Measurements from ENCODE around the gene CRHBP. TPM values are rescaled to one million over a fixed set of nuclear protein-coding genes. Genes with fewer than 3 reads are reported as not detected.

The CRHBP gene
- total and polyA plus RNA-seq, 4 donors: 37.3 to 159 (median 91.8) TPM

DNA sequence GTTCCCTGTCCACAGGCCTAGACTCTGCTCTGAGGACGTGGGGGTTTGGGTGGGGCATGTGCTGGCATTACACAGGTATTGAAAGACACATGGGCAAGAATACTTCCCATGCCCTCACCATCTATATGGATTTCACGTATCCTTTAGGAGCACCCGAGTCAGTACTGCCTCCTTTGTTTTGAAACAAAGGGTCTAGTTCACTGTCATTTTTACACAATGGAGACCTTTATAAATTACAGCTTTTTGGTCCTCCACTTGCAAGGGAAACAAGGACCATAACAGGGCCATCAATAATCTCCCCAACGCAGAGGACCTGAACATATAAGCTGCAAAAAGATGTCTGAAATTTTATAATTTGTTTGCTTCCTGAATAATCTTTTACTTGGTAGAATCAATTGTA, 24.9 kb upstream of the CRHBP start (continued):
- TF ChIP-seq ATF3 (IDR thresholded peaks at IDR 0.05) (no peak), GABPA (IDR thresholded peaks at IDR 0.05 in 1 of 2, conservative IDR thresholded peaks at IDR 0.05 in 1 of 2) (no peak), RAD21 (IDR thresholded peaks at IDR 0.05) (no peak)

- 84% methylated on average over 4 of the region's 4 CpGs for WGBS
- H3K36me3 ChIP-seq (ENCODE audit: control insufficient read depth in 4 of 4, insufficient read depth in 3 of 4, low read depth in 1 of 4, low read length in 3 of 4): no peaks in the 10 kb centered on the region
- peaks cover 0 to 2% (median 0%) of the 10 kb centered on the region in 4 donors for H3K9me3 ChIP-seq (ENCODE audit: control insufficient read depth in 4 of 4, low read length in 3 of 4)
- peaks cover 0 to 2% (median 0%) of the 10 kb centered on the region in 4 donors for H3K27me3 ChIP-seq (ENCODE audit: control insufficient read depth in 4 of 4, insufficient read depth in 4 of 4, low read length in 3 of 4)
- H3K4me3 ChIP-seq (ENCODE audit: low read depth in 1 of 3, low read length in 3 of 3): no peak overlapping the region
- no peak overlapping the region for H3K27ac ChIP-seq (ENCODE audit: low read depth in 1 of 2, low read length in 2 of 2)
- no peak for DNase-seq (ENCODE audit: low spot score)
- no peak overlapping the region for H3K9ac ChIP-seq (ENCODE audit: low read depth in 1 of 2, low read length in 2 of 2)
- no peaks in the 10 kb centered on the region for H3K4me1 ChIP-seq (ENCODE audit: control insufficient read depth in 4 of 4, insufficient read depth in 4 of 4, low read length in 3 of 4)
- no peak for TF ChIP-seq RAD21 (IDR thresholded peaks at IDR 0.05)
- no peak for TF ChIP-seq FOXA1 (IDR thresholded peaks at IDR 0.05)
- TF ChIP-seq JUND (IDR thresholded peaks at IDR 0.05): no peak
- no peak for TF ChIP-seq SP1 (IDR thresholded peaks at IDR 0.05)
- no peak for TF ChIP-seq ATF3 (IDR thresholded peaks at IDR 0.05)
- no peak for TF ChIP-seq RXRA (IDR thresholded peaks at IDR 0.05)
These were observed 22.8 kb upstream of the CRHBP start for GRCh38 chr5:76930083-76930482.

GRCh38 chr5:76938177-76938576, 14.7 kb upstream of the CRHBP start:
- no peak for TF ChIP-seq FOXA2 (IDR thresholded peaks at IDR 0.05)
- no peak for TF ChIP-seq NR2F2 (IDR thresholded peaks at IDR 0.05)
- no peak for TF ChIP-seq REST (IDR thresholded peaks at IDR 0.05)
- TF ChIP-seq, protein P1, sequence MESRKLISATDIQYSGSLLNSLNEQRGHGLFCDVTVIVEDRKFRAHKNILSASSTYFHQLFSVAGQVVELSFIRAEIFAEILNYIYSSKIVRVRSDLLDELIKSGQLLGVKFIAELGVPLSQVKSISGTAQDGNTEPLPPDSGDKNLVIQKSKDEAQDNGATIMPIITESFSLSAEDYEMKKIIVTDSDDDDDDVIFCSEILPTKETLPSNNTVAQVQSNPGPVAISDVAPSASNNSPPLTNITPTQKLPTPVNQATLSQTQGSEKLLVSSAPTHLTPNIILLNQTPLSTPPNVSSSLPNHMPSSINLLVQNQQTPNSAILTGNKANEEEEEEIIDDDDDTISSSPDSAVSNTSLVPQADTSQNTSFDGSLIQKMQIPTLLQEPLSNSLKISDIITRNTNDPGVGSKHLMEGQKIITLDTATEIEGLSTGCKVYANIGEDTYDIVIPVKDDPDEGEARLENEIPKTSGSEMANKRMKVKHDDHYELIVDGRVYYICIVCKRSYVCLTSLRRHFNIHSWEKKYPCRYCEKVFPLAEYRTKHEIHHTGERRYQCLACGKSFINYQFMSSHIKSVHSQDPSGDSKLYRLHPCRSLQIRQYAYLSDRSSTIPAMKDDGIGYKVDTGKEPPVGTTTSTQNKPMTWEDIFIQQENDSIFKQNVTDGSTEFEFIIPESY (IDR thresholded peaks at IDR 0.05): no peak
- no peak for TF ChIP-seq GABPA (IDR thresholded peaks at IDR 0.05 in 1 of 2, conservative IDR thresholded peaks at IDR 0.05 in 1 of 2)
- TF ChIP-seq MAX (IDR thresholded peaks at IDR 0.05): no peak
- no peak for TF ChIP-seq HNF4A (conservative IDR thresholded peaks at IDR 0.05)
- no peak for TF ChIP-seq ATF3 (IDR thresholded peaks at IDR 0.05)
- TF ChIP-seq EGR1 (IDR thresholded peaks at IDR 0.05; ENCODE audit: low read depth in 2 of 2): no peak
- no peak for TF ChIP-seq JUND (IDR thresholded peaks at IDR 0.05)
- no peak for TF ChIP-seq FOXA1 (IDR thresholded peaks at IDR 0.05)
- TF ChIP-seq TAF1 (conservative IDR thresholded peaks at IDR 0.05): no peak
- no peak for TF ChIP-seq HNF4G (IDR thresholded peaks at IDR 0.05)
- no peak for TF ChIP-seq RXRA (IDR thresholded peaks at IDR 0.05)
- no peak for TF ChIP-seq YY1 (IDR thresholded peaks at IDR 0.05)
- TF ChIP-seq RAD21 (IDR thresholded peaks at IDR 0.05): no peak
- TF ChIP-seq SP1 (IDR thresholded peaks at IDR 0.05): no peak
- TF ChIP-seq, protein P2, sequence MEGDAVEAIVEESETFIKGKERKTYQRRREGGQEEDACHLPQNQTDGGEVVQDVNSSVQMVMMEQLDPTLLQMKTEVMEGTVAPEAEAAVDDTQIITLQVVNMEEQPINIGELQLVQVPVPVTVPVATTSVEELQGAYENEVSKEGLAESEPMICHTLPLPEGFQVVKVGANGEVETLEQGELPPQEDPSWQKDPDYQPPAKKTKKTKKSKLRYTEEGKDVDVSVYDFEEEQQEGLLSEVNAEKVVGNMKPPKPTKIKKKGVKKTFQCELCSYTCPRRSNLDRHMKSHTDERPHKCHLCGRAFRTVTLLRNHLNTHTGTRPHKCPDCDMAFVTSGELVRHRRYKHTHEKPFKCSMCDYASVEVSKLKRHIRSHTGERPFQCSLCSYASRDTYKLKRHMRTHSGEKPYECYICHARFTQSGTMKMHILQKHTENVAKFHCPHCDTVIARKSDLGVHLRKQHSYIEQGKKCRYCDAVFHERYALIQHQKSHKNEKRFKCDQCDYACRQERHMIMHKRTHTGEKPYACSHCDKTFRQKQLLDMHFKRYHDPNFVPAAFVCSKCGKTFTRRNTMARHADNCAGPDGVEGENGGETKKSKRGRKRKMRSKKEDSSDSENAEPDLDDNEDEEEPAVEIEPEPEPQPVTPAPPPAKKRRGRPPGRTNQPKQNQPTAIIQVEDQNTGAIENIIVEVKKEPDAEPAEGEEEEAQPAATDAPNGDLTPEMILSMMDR (IDR thresholded peaks at IDR 0.05; ENCODE audit: low read depth, low read length, missing input control): no peak
- H3K9me3 ChIP-seq (ENCODE audit: control insufficient read depth in 4 of 4, low read length in 3 of 4): peaks cover 0 to 3% (median 0%) of the 10 kb centered on the region in 4 donors
- no peaks in the 10 kb centered on the region for H3K27me3 ChIP-seq (ENCODE audit: control insufficient read depth in 4 of 4, insufficient read depth in 4 of 4, low read length in 3 of 4)
- DNase-seq (ENCODE audit: low spot score): no peak
- no peak overlapping the region for H3K9ac ChIP-seq (ENCODE audit: low read depth in 1 of 2, low read length in 2 of 2)
- H3K27ac ChIP-seq (ENCODE audit: low read depth in 1 of 2, low read length in 2 of 2): no peak overlapping the region
- no peaks in the 10 kb centered on the region for H3K36me3 ChIP-seq (ENCODE audit: control insufficient read depth in 4 of 4, insufficient read depth in 3 of 4, low read depth in 1 of 4, low read length in 3 of 4)
- H3K4me3 ChIP-seq (ENCODE audit: low read depth in 1 of 3, low read length in 3 of 3): no peak overlapping the region
- H3K4me1 ChIP-seq (ENCODE audit: control insufficient read depth in 4 of 4, insufficient read depth in 4 of 4, low read length in 3 of 4): no peaks in the 10 kb centered on the region
